Pancreas (tissue), 10 donors: ENCODE measurements around the gene ITGB5. TPM values are rescaled to one million over a fixed set of nuclear protein-coding genes. Genes with fewer than 3 reads are reported as not detected.

Source experiments
- ATAC-seq, 4 donors: fragments of 200-7000 bp; cut with Tn5 transposase; one replicate each; pipeline versions ENCODE4 v1.8.0 to v1.9.1; 2020; ENCODE audit warnings: mild to moderate bottlenecking in 4 of 4, moderate library complexity in 4 of 4
- DNase-seq, 6 donors: peaks; one replicate each; pipeline ENCODE4 v3.0.0-alpha.2; 2020
- FAIRE-seq: peaks from 2 replicates; lab custom pipeline; 2012; peaks lifted over from hg19 to GRCh38; lab: Jason Lieb, UNC
- H3K27ac ChIP-seq, 4 donors: fragments of 200-600 bp; sonication (generic); 1 replicate in 3 of 4; 2 replicates in 1 of 4; pipeline versions ENCODE4 v1.5.0 to v1.8.0; 2020
- H3K27me3 ChIP-seq, 4 donors: fragments of 200-600 bp; one replicate each; pipeline ENCODE4 v1.8.0; 2021
- H3K36me3 ChIP-seq, 3 donors: fragments of 200-600 bp; sonication (generic) in 1 of 3; one replicate each; pipeline versions ENCODE4 v1.5.0 to v1.8.0; 2020 to 2021
- H3K4me1 ChIP-seq, 3 donors: fragments of 200-600 bp; one replicate each; pipeline ENCODE4 v1.8.0; 2021
- H3K4me3 ChIP-seq, 4 donors: fragments of 200-600 bp; sonication (generic) in 2 of 4; one replicate each; pipeline versions ENCODE4 v1.5.0 to v1.8.0; 2020 to 2021
- H3K9me3 ChIP-seq, 4 donors: fragments of 200-600 bp; one replicate each; pipeline ENCODE4 v1.8.0; 2021
- CTCF ChIP-seq, 4 donors: fragments of 200-600 bp; sonication (generic) in 3 of 4; IDR thresholded peaks; one replicate each; pipeline versions ENCODE4 v1.5.0 to v1.8.0; 2021; ENCODE audit warnings: antibody characterized with exemption in 4 of 4
- WGBS, 2 donors: extraction: QIAGEN DNeasy Blood & Tissue Kit; methylation state at CpG; one replicate each; pipeline ENCODE4 v1.1.7; 2013; 5-methylcytosine and 5-hydroxymethylcytosine counted together
- intact Hi-C, 3 donors: fragments of 100-400 bp; cut with DNase I; formaldehyde crosslinking; loops; one replicate each; pipeline versions ENCODE4 v1.11.1 to v1.14.2; 2022
- polyA plus RNA-seq, 2 donors: library from polyadenylated mRNA; stranded (reverse); fragments of 200-250 nt; gene quantifications; one replicate each; pipeline ENCODE4 v1.2.3, GENCODE V29; 2013
- total RNA-seq, 6 donors: library from RNA; stranded (reverse); fragmentation: NEBNext Ultra II Directional in 4 of 6; extraction: Animal tissue kit (Norgen Biotek cat#: 25700) in 4 of 6; gene quantifications; one replicate each; pipeline versions ENCODE4 v1.2.1 to v1.2.4, GENCODE V29; 2021 to 2023
- donor health status: healthy with polysubstance abuse.
- donor health status: DM: no; HTN: no; CAD: no; lungs with moderate emphysema.
- donor health status: DM: no; HTN: no; CAD: no.
- donor health status: control.
- donor health status: control.
- donor health status: Bipolar disorder and iron deficiency.
- donor health status: DM: yes; HTN: yes; CAD: no.
- donor health status: DM: no; HTN: no; CAD: no.
- donor health status: DM: no; HTN: no; CAD: no.
- donor health status: DM: yes; HTN: yes; CAD: no.

The ITGB5 gene
- total and polyA plus RNA-seq, 8 donors: 9.5 to 69.9 (median 24.5) TPM

GRCh38 chr3:124841517-124841916 lies 45.6 kb downstream of the ITGB5 start:
- TF ChIP-seq CTCF (IDR thresholded peaks at IDR 0.05): no peak
- WGBS, 2 donors: 94 to 96% methylated on average over 2 of the region's 2 CpGs
- DNase-seq: no peak
- Histone ChIP-seq H3K4me1 (peaks cover 0 to 6% (median 5%) of the 10 kb centered on the region in 3 donors), H3K27ac (no peak overlapping the region), H3K4me3 (no peak overlapping the region), H3K27me3 (no peaks in the 10 kb centered on the region), H3K9me3 (no peaks in the 10 kb centered on the region), H3K36me3 (peaks cover 0 to 9% (median 0%) of the 10 kb centered on the region in 3 donors)
- intact Hi-C loops: no loop called here
- no peak for ATAC-seq
- no peak for FAIRE-seq

- DNase-seq (no peak), FAIRE-seq (no peak), ATAC-seq (no peak)
- H3K36me3 ChIP-seq: peaks cover 0 to 9% (median 0%) of the 10 kb centered on the region in 3 donors
- 91 to 96% methylated on average over 2 of the region's 2 CpGs for WGBS, 2 donors
- H3K27ac ChIP-seq: no peak overlapping the region
- no peaks in the 10 kb centered on the region for H3K9me3 ChIP-seq
- no peaks in the 10 kb centered on the region for H3K27me3 ChIP-seq
- H3K4me3 ChIP-seq: no peak overlapping the region
- no peak for TF ChIP-seq CTCF (IDR thresholded peaks at IDR 0.05)
- peaks cover under 1 to 14% (median 5%) of the 10 kb centered on the region in 3 donors for H3K4me1 ChIP-seq
- intact Hi-C loops: no loop called here
Measured at GRCh38 chr3:124840331-124840730, 46.8 kb downstream of the ITGB5 start.

GRCh38 chr3:124839896-124840295 lies 47.3 kb downstream of the ITGB5 start:
- FAIRE-seq: no peak
- Histone ChIP-seq H3K27me3 (no peaks in the 10 kb centered on the region), H3K36me3 (peaks cover 0 to 9% (median 0%) of the 10 kb centered on the region in 3 donors), H3K9me3 (no peaks in the 10 kb centered on the region), H3K4me1 (peaks cover 5 to 18% (median 9%) of the 10 kb centered on the region in 3 donors), H3K4me3 (no peak overlapping the region), H3K27ac (peak overlapping the region in 1 of 4 donors; percentile 35)
- DNase-seq: no peak
- no peak for TF ChIP-seq CTCF (IDR thresholded peaks at IDR 0.05)
- intact Hi-C loops: no loop called here
- no peak for ATAC-seq

- TF ChIP-seq CTCF (IDR thresholded peaks at IDR 0.05): no peak
- Histone ChIP-seq H3K9me3 (no peaks in the 10 kb centered on the region), H3K4me3 (no peak overlapping the region), H3K27me3 (no peaks in the 10 kb centered on the region), H3K36me3 (peaks cover 0 to 9% (median 0%) of the 10 kb centered on the region in 3 donors), H3K4me1 (peaks cover 8 to 21% (median 12%) of the 10 kb centered on the region in 3 donors), H3K27ac (peak overlapping the region in 1 of 4 donors; percentile 73)
- no peak for FAIRE-seq
- no peak for DNase-seq
- 71 to 73% methylated on average over 3 of the region's 3 CpGs for WGBS, 2 donors
- intact Hi-C loops: no loop called here
- ATAC-seq: no peak
Measured at GRCh38 chr3:124838963-124839362, 48.2 kb downstream of the ITGB5 start.

GRCh38 chr3:124837730-124838186 lies 49.4 kb downstream of the ITGB5 start:
- WGBS, 2 donors: 53 to 61% methylated on average over 6 of the region's 6 CpGs
- no peak for FAIRE-seq
- H3K4me1 ChIP-seq: peaks cover 8 to 21% (median 12%) of the 10 kb centered on the region in 3 donors
- intact Hi-C loops: no loop called here
- peak; percentile 58 to 78 (median 72) for ATAC-seq
- TF ChIP-seq CTCF (IDR thresholded peaks at IDR 0.05): no peak
- no peaks in the 10 kb centered on the region for H3K9me3 ChIP-seq
- H3K27ac ChIP-seq: peak overlapping the region in 2 of 4 donors; percentile 56 to 73
- no peak overlapping the region for H3K4me3 ChIP-seq
- peaks cover 0 to 9% (median 0%) of the 10 kb centered on the region in 3 donors for H3K36me3 ChIP-seq
- no peaks in the 10 kb centered on the region for H3K27me3 ChIP-seq
- peak in 2 of 6 donors; percentile 27 to 45 for DNase-seq
